Karpas-422 (cell line): ENCODE data around the gene PAIP1. TPM values are rescaled to one million over a fixed set of nuclear protein-coding genes. Genes with fewer than 3 reads are reported as not detected.

ENCODE experiments used
- total RNA-seq: library from RNA; depleted of rRNA; stranded (reverse); fragments of >200 nt; shearing (Covaris generic); gene quantifications from 2 replicates; pipeline ENCODE4 v1.2.3, GENCODE V29; 2014; ENCODE audit warnings: low replicate concordance; rRNA removed

Gene PAIP1
- total RNA-seq, 1 experiment from 2014 or later = 128 TPM

Other genes with a start within 250 kb of the PAIP1 start
- gene HMGCS1, start 243.7 kb downstream of the PAIP1 start, total RNA-seq = 131 and 184 TPM in 2 replicates
- 18.8 and 42.3 TPM in 2 replicates for gene CCL28, start 144.7 kb downstream of the PAIP1 start, total RNA-seq
- gene TMEM267, start 73.2 kb downstream of the PAIP1 start, total RNA-seq = 15.0 and 57.2 TPM in 2 replicates
- gene C5orf34, start 41.9 kb downstream of the PAIP1 start, total RNA-seq = 15.7 and 21.8 TPM in 2 replicates
- gene NNT, start 46.1 kb upstream of the PAIP1 start, total RNA-seq = 67.5 and 96.9 TPM in 2 replicates